GM23338 (cell line): Measurements from ENCODE around the gene LCNL1. TPM values are rescaled to one million over a fixed set of nuclear protein-coding genes. Genes with fewer than 3 reads are reported as not detected.

Source experiments
- ATAC-seq: fragments of 200-7000 bp; cut with Tn5 transposase; 3 replicates; pipeline ENCODE4 v1.9.1; 2020
- DNase-seq: peaks from one replicate; pipeline ENCODE4 v3.0.0-alpha.2; 2015; ENCODE audit warnings: low spot score
- H2AFZ ChIP-seq: fragments of 200-600 bp; sonication (generic); 2 replicates; pipeline ENCODE4 v1.8.0; 2016; ENCODE audit warnings: antibody characterized with exemption, mild to moderate bottlenecking, moderate library complexity
- H3F3A ChIP-seq: fragments of 200-600 bp; sonication (generic); replicated peaks from 2 replicates; pipeline ENCODE4 v1.8.0; 2017; ENCODE audit warnings: antibody characterized with exemption, mixed run types, low read depth
- H3K27ac ChIP-seq: fragments of 200-600 bp; sonication (generic); 2 replicates; pipeline ENCODE4 v1.6.1; 2016; ENCODE audit warnings: low read depth
- H3K27me3 ChIP-seq: fragments of 200-600 bp; sonication (generic); 2 replicates; pipeline ENCODE4 v1.8.0; 2016; ENCODE audit warnings: mild to moderate bottlenecking, mixed run types, moderate library complexity; ENCODE audit not compliant: insufficient read depth
- H3K36me3 ChIP-seq: fragments of 200-600 bp; sonication (generic); 2 replicates; pipeline ENCODE4 v1.8.0; 2016; ENCODE audit warnings: mild to moderate bottlenecking; ENCODE audit not compliant: insufficient read depth
- H3K4me1 ChIP-seq: fragments of 200-600 bp; sonication (generic); 2 replicates; pipeline ENCODE4 v1.8.0; 2016; ENCODE audit warnings: mild to moderate bottlenecking, moderate library complexity; ENCODE audit not compliant: insufficient read depth
- H3K4me2 ChIP-seq: fragments of 200-600 bp; sonication (generic); 2 replicates; pipeline ENCODE4 v1.7.1; 2017; ENCODE audit warnings: mixed run types
- H3K4me3 ChIP-seq: fragments of 200-600 bp; sonication (generic); 2 replicates; pipeline ENCODE4 v1.6.1; 2016; ENCODE audit warnings: mixed run types
- H3K79me2 ChIP-seq: fragments of 200-600 bp; sonication (generic); replicated peaks from 2 replicates; pipeline ENCODE4 v1.8.0; 2017; ENCODE audit warnings: mild to moderate bottlenecking; ENCODE audit not compliant: insufficient read depth
- H3K9me2 ChIP-seq: fragments of 200-600 bp; sonication (generic); 2 replicates; pipeline ENCODE4 v1.8.0; 2017; ENCODE audit not compliant: insufficient read depth
- H4K20me1 ChIP-seq: fragments of 200-600 bp; sonication (generic); replicated peaks from 2 replicates; pipeline ENCODE4 v1.8.0; 2017; ENCODE audit warnings: mild to moderate bottlenecking; ENCODE audit not compliant: insufficient read depth
- H3K27ac Mint-ChIP-seq: 2 replicates; pipeline ENCODE4 v1.8.0; 2020; ENCODE audit warnings: inconsistent platforms, mild to moderate bottlenecking, moderate library complexity, mixed read lengths
- H3K27me3 Mint-ChIP-seq: 3 replicates; pipeline ENCODE4 v1.8.0; 2022; ENCODE audit warnings: low read depth, mild to moderate bottlenecking, moderate library complexity, mixed read lengths, inconsistent platforms; ENCODE audit not compliant: insufficient read depth, poor library complexity
- H3K36me3 Mint-ChIP-seq: 3 replicates; pipeline ENCODE4 v1.8.0; 2021; ENCODE audit warnings: low read depth, mild to moderate bottlenecking, inconsistent platforms, moderate library complexity, mixed read lengths
- H3K4me1 Mint-ChIP-seq: 3 replicates; pipeline ENCODE4 v1.8.0; 2020; ENCODE audit warnings: mild to moderate bottlenecking, inconsistent platforms, mixed read lengths
- H3K4me3 Mint-ChIP-seq: 3 replicates; pipeline ENCODE4 v1.8.0; 2021; ENCODE audit warnings: moderate library complexity, mild to moderate bottlenecking, inconsistent platforms, mixed read lengths
- H3K9me3 Mint-ChIP-seq: 3 replicates; pipeline ENCODE4 v1.8.0; 2020; ENCODE audit warnings: moderate library complexity, mild to moderate bottlenecking, inconsistent platforms, mixed read lengths
- CREB1 ChIP-seq: fragments of 250-450 bp; sonication (Bioruptor Pico); IDR thresholded peaks from 2 replicates; pipeline ENCODE4 v1.5.0; 2020; ENCODE audit warnings: low read depth, mild to moderate bottlenecking, moderate library complexity
- EZH2phosphoT487 ChIP-seq: fragments of 200-600 bp; sonication (generic); IDR thresholded peaks from one replicate; pipeline ENCODE4 v1.8.1; 2018; ENCODE audit warnings: antibody characterized with exemption; ENCODE audit not compliant: unreplicated experiment
- STAT1 ChIP-seq: IDR thresholded peaks from one replicate; pipeline ENCODE4 v1.6.1; 2016; ENCODE audit warnings: antibody characterized with exemption; ENCODE audit not compliant: unreplicated experiment
- ZNF462 ChIP-seq: fragments of 250-450 bp; sonication (Bioruptor Pico); IDR thresholded peaks from 2 replicates; pipeline ENCODE4 v1.5.0; 2020; ENCODE audit warnings: mild to moderate bottlenecking, moderate library complexity
- polyA plus RNA-seq: library from polyadenylated mRNA; unstranded; fragments of >200 nt; fragmentation: Nextera tagmentation; extraction: Ambion mirVana; gene quantifications from 2 replicates; pipeline ENCODE4 v1.2.1, GENCODE V29; 2016
- total RNA-seq: library from RNA; depleted of rRNA; stranded (reverse); fragments of >200 nt; shearing (Covaris generic); gene quantifications from 2 replicates; pipeline ENCODE4 v1.2.3, GENCODE V29; 2014

LCNL1 gene
- total and polyA plus RNA-seq, 2 experiments from 2014 or later: 0.11 TPM; not detected in 1

DNA sequence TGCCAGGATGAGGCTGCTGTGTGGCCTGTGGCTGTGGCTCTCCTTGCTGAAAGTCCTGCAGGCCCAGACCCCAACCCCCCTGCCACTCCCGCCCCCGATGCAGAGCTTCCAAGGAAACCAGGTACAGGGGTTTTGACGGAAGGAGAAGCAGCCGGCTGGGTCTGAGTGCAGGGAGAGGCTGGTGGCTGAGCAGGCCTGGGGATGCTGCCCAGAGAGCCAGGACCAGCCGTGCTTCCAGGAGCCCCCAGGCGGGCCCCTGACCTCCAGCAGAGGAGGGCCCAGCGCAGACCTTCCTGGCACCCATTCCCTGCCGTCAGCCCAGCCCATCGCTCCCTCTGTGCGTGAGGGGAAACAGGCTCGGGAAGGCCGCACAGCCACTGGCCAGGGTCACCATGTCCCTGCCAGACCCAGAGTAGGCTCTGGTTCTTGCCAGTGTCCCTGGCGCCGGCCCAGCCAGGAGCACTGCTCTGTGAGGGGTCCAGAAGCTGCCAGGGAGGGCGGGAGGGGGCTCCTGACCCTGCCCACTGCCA lies 30.4 kb upstream of the LCNL1 start:
- H3K9me2 ChIP-seq: 0 out of 2 replicates have a peak, but pooled peaks cover 6% of the 10 kb centered on the region

More for the DNA sequence above, 30.4 kb upstream of the LCNL1 start:
- peaks cover 9% of the 10 kb centered on the region for H3K4me1 ChIP-seq
- no peaks in the 10 kb centered on the region for H3K36me3 ChIP-seq
- H2AFZ ChIP-seq: no peak overlapping the region
- Mint-ChIP-seq H3K9me3 (peaks cover 4% of the 10 kb centered on the region; the same call in 2 of the 3 replicates), H3K4me3 (no peak overlapping the region), H3K27me3 (peaks cover 4% of the 10 kb centered on the region), H3K36me3 (no peaks in the 10 kb centered on the region; the same call in 2 of the 3 replicates), H3K27ac (no peak overlapping the region), H3K4me1 (peaks cover 4% of the 10 kb centered on the region; the same call in 2 of the 3 replicates)
- no peaks in the 10 kb centered on the region for H4K20me1 ChIP-seq
- TF ChIP-seq EZH2phosphoT487: no peak
- TF ChIP-seq STAT1: no peak
- TF ChIP-seq CREB1: no peak
- no peak for TF ChIP-seq ZNF462 (CRISPR knock-in tag)
- H3K4me2 ChIP-seq: no peak overlapping the region
- no peaks in the 10 kb centered on the region for H3K79me2 ChIP-seq
- H3F3A ChIP-seq: no peaks in the 10 kb centered on the region; the same call in 1 of the 2 replicates
- no peak overlapping the region for H3K4me3 ChIP-seq
- ATAC-seq (no peak), DNase-seq (no peak)
- no peaks in the 10 kb centered on the region for H3K27me3 ChIP-seq
- H3K27ac ChIP-seq: no peak overlapping the region
